Hematopoietic multipotent progenitor cell (in vitro differentiated cells): Measurements from ENCODE around the gene LMBR1. TPM values are rescaled to one million over a fixed set of nuclear protein-coding genes. Genes with fewer than 3 reads are reported as not detected.
"Not testable (repeated sequence)": the region's sequence is repeated elsewhere in the genome, so short reads cannot be mapped to it uniquely, and the experiment has no call there.

Source experiments
- DNase-seq, 3 donors: peaks; one replicate each; pipeline ENCODE4 v3.0.0-alpha.2; 2011 to 2015; ENCODE audit warnings: low read depth in 2 of 3, low spot score in 2 of 3
- total RNA-seq: library from RNA; depleted of rRNA; stranded (reverse); fragments of >200 nt; gene quantifications from one replicate; pipeline ENCODE4 v1.2.3, GENCODE V29; 2012

LMBR1 gene
- total RNA-seq, 1 donor = 76.2 TPM

GRCh38 chr7:156854654-156855053 is 38.3 kb downstream of the LMBR1 start:
- no peak for DNase-seq

GRCh38 chr7:156848979-156849378 is 44.0 kb downstream of the LMBR1 start:
- no peak for DNase-seq

- no peak for DNase-seq
Measured at GRCh38 chr7:156845379-156846101, 47.4 kb downstream of the LMBR1 start.

GRCh38 chr7:156843582-156843981 is 49.4 kb downstream of the LMBR1 start:
- DNase-seq = not testable (repeated sequence)

GRCh38 chr7:156843157-156843556 is 49.8 kb downstream of the LMBR1 start:
- no peak for DNase-seq

- DNase-seq = no peak
Measured at GRCh38 chr7:156842740-156843140, 50.2 kb downstream of the LMBR1 start.

- no peak for DNase-seq
Measured at GRCh38 chr7:156842317-156842716, 50.7 kb downstream of the LMBR1 start.

GRCh38 chr7:156841497-156841896 is 51.5 kb downstream of the LMBR1 start:
- DNase-seq = no peak

GRCh38 chr7:156840134-156840533 is 52.8 kb downstream of the LMBR1 start:
- no peak for DNase-seq

GRCh38 chr7:156836443-156836842 is 56.5 kb downstream of the LMBR1 start:
- DNase-seq = no peak

- DNase-seq = no peak
Measured at GRCh38 chr7:156834462-156834861, 58.5 kb downstream of the LMBR1 start.

- DNase-seq = no peak
Measured at GRCh38 chr7:156833312-156833711, 59.7 kb downstream of the LMBR1 start.

GRCh38 chr7:156832195-156832877 is 60.6 kb downstream of the LMBR1 start:
- DNase-seq = no peak

- DNase-seq = no peak
Measured at GRCh38 chr7:156829669-156830336, 63.2 kb downstream of the LMBR1 start.

GRCh38 chr7:156827587-156828203 is 65.3 kb downstream of the LMBR1 start:
- peak in 1 of 3 donors; percentile 40 for DNase-seq

GRCh38 chr7:156823435-156823834 is 69.5 kb downstream of the LMBR1 start:
- DNase-seq = no peak

GRCh38 chr7:156820445-156821063 is 72.4 kb downstream of the LMBR1 start:
- no peak for DNase-seq

GRCh38 chr7:156819733-156820295 is 73.2 kb downstream of the LMBR1 start:
- no peak for DNase-seq

GRCh38 chr7:156818133-156818532 is 74.8 kb downstream of the LMBR1 start:
- DNase-seq = no peak

- DNase-seq = peak in 1 of 3 donors; percentile 58
Measured at GRCh38 chr7:156816943-156817572, 75.9 kb downstream of the LMBR1 start.
